Cortex of kidney (tissue), 1 donor: Measurements from ENCODE around the gene SRSF7.
"Not testable (repeated sequence)": the region's sequence is repeated elsewhere in the genome, so short reads cannot be mapped to it uniquely, and the experiment has no call there.

Experiments
- DNase-seq: peaks from one replicate; lab custom pipeline; 2025; lab: John Stamatoyannopoulos, UW

The SRSF7 gene

DNA sequence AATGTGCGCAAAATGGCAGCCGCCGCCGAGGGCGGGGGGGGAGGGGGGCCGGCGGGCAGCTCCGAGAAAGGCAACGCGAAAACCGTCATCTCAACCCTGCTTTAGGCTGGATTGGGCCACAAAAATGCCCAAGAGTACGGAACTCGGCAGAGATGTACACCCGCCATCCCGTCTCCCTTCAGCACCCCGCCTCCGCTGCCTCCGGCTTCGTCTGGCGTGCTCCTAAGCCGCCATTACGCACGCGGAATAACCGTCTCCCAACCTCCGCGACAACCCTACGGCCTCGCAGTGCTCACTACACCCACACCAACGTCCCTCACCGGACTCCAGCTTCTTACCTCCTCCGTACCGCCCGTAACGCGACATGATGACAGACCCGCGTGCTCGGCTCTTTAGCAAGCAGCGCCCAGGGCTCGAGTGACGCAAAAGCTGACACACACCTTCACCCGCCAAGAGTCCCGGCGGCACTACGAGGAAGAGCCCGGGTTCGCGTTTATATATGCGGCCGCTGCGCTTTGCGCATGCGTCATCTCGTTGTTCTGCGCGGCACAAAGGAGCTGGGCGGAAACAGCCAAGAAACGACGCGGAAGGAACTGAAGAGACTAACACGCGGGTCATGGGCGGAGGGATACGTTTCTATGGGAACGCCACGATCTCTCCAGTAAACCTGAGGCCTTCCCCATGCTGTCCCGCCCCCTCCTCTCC is at the start of gene SRSF7:
TSS of gene SRSF7 (minus strand) at position 471 of the 705 bp plus-strand sequence. CDS start at position 366, 105 bp downstream.
- DNase-seq = peak; percentile 78

DNA sequence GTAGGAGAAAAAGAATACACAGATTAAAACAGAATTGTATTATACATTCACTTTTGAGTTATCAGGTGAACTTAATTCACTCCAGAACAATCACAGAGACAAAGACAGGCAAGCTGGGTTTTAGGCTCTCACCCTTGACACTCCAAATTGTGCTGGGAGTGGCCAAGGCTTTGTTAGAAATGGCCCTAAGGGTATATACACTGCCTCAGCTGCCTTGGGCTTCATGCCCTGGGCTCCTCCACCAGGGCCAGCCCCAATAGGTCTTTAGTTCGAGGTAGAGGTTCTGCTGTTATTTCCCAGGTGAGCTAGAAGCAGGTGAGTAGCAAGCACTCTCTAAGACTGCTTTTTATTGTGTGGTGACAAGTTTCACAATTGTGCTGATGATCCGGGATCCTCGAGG is 46.8 kb upstream of the SRSF7 start:
- DNase-seq = no peak

DNA sequence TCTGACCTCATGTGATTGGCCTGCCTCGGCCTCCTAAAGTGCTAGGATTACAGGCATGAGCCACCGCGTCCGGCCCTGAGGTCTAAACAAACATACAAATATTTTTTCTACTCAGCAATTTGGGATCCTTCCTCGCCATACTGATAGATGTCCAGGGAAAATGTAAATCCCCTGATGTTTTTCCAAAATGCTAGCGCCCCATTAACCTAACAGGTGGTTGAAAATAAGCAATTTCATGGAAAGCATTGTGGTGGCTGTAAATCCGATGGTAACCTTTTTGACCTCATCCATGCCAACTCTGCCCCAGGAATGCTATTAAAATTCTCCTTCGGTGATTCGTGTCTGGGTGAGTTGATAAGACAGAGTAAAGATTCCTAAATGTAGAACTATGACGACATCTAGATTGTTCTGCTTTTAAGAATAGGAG is 46.1 kb upstream of the SRSF7 start:
- no peak for DNase-seq

DNA sequence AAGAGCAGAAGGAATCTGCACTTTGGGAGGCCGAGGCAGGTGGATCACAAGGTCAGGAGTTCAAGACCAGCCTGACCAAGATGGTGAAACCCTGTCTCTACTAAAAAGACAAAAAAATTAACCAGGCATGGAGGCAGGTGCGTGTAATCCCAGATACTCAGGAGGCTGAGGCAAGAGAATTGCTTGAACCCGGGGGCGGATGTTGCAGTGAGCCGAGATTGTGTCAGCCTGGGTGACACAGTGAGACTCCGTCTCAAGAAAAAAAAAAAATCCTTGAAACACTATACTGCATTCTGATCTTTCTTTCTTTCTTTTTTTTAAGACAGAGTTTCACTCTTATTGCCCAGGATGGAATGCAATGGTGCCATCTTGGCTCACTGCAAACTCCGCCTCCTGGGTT is 43.9 kb upstream of the SRSF7 start:
- DNase-seq = not testable (repeated sequence)

DNA sequence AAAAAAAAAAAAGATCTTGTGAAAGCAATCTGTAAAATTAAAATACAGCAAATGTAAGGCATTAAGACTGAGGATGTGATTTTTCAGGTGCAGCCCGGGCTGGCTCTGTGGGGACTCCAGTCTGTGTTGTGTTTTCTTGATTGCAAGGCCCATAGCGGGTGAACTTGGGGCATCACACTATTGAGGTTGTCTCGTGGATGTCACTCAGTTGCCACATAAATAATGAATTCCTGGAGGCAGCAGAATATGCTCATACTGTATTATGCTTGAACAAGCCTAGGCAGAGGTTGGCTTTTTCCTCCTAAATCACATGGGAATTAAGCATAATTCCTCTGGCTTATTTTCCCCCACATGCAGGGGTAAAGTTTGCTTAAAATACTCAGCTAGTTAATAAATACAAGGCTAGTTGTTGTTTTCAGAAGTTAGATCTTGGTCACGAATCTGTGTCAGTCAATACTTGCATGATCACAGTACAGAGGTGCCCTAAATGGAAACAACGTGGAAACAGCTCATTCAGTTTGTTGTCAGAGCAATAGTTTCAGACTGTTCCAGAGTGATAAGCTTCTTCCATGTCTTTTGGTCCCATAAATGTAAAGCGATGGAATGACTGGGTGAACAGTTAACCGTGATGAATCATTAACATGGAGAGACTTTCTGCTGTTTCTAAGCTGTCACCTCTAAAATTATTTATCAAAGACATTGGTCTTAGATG is 43.2 kb upstream of the SRSF7 start:
- DNase-seq = no peak

DNA sequence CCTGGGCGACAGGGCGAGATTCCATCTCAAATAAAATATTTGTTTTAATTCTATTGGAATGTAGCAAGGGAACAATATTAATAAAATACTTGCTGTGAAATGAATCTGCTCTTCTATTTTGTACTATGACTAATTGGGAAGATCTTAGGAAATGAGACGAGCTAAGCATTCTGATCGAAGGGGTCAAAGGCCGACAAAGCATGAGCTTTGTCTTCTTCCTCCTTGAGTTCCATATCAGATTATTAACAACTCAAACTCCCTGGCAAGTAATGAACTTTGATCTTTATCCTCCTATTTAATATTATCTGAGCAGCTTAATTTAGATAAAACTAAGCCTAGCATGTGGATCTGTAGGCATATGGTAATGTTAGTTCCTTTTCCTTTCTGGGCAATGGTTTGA is 42.4 kb upstream of the SRSF7 start:
- DNase-seq = no peak

DNA sequence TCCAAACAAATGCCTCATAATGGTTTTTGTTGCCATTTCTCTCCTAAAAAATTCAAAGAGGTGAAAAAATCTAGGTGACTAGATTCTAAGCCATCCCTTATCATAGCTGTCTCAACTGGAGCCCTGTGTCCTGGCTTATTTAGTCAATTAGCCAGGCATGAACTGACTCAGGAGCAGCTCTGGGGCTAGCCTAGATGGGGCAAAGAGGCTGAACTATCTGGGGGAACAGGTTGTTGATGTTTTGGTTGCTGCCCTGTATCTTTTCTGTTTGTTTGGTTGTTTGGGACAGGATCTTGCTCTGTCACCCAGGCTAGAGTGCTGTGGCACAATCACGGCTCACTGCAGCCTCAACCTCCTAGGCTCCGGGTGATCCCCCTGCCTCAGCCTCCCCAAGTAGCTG is 41.6 kb upstream of the SRSF7 start:
- DNase-seq = no peak

DNA sequence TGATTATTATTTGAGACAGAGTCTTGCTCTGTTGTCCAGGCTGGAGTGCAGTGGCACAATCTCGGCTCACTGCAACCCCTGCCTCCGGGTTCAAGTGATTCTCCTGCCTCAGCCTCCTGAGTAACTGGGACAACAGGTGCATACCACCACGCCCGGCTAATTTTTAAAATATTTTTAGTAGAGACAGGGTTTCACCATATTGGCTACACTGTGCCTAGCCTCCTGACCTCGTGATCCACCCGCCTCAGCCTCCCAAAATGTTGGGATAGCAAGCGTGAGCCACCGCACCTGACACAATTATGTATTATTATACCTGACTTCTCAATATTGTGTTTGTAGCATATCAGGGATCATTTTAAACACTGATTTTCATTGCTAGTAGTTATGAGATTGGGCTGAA is 41.2 kb upstream of the SRSF7 start:
- not testable (repeated sequence) for DNase-seq

DNA sequence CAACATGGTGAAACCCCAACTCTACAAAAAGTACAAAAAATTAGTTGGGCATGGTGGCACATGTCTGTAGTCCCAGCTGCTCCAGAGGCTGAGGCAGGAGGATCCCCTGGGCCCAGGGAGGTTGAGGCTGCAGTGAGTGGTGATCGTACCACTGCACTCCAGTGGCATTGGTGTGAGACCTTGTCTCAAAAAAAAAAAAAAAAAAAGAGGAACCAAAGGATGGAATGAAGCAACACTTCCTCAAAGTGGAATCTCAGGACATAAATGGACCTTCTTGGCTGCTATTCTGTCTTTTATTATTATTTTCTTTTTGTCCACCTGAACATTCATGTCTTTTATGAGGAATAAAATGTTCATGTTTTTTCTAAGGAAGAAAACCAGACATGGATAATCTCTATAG is 40.6 kb upstream of the SRSF7 start:
- no peak for DNase-seq

DNA sequence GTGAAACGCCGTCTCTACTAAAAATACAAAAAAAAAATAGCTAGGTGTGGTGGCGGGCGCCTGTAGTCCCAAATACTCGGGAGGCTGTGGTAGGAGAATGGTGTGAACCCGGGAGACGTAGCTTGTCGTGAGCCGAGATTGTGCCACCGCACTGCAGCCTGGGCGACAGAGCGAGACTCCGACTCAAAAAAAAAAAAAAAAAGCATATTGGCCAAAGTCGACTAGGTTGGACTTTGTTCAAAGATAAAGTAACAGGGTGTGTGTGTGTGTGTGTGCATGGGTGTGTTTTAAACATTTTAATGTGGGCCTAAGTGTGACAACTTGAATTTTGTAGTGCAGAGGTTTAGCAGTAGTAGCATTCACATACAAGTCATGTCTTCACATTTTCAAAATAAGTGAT is 38.5 kb upstream of the SRSF7 start:
- DNase-seq = no peak

DNA sequence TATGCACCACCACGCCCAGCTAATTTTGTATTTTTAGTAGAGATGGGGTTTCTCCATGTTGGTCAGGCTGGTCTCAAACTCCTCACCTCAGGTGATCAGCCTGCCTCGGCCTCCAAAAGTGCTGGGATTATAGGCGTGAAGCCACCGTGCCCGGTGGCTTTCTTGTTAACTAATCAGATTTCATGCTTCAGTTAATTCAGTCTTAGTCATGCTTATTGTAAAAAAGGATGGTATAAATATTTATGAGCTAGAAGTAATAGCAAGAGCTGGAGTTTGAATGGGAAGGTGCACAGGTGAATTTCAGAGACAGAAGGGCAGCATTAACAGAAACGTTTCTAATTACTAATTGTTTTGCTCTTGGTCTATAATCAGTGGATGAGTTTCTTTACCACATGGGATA is 37.1 kb upstream of the SRSF7 start:
- no peak for DNase-seq

DNA sequence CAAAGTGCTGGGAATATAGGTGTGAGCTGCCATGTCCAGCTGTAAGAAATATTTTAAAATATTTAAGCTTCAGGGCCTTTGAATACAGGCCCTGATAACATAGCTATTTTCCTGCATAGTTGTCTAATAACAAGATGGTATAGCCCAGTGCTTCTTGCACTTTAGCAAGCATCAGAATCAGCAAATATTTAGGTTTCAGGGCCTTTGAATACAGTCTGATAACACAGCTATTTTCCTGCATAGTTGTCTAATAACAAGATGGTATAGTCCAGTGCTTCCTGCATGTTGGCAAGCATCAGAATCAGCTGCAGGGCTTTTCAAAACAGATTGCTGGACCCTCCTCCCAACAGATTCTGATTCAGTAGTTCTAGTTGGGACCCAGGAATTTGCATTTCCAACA is 32.4 kb upstream of the SRSF7 start:
- no peak for DNase-seq

DNA sequence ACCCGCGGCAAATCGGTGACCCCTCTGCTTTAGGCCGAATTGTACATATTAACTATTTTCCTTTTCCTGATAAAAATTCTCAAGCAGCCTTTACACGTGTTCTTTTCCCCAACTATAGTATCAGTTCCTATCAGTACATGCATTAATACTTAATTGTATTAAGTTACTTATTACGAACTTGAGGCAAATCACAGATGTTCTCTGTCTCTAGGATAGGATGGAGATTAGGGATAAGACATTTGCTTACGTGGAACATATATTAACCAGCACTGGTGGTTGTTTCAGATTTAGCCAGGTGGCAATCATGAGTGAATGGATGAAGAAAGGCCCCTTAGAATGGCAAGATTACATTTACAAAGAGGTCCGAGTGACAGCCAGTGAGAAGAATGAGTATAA is 27.5 kb upstream of the SRSF7 start:
- DNase-seq = no peak

DNA sequence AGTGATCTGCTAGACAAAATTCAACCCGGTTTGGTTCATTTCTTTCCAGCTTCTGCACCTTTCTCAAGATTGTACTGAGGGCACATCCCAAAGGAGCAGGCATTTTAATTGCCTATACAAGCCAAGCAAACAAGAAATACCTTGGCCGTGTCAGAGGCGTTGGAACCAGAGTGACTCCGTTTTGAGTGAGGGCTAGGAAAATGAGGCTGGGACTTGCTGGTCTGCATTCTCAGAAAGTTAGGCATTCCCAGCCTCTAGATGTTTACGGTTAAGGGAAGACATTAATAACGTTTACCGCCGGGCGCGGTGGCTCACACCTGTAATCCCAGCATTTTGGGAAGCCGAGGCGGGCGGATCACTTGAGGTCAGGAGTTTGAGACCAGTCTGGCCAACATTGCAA is 25.4 kb upstream of the SRSF7 start:
- no peak for DNase-seq

DNA sequence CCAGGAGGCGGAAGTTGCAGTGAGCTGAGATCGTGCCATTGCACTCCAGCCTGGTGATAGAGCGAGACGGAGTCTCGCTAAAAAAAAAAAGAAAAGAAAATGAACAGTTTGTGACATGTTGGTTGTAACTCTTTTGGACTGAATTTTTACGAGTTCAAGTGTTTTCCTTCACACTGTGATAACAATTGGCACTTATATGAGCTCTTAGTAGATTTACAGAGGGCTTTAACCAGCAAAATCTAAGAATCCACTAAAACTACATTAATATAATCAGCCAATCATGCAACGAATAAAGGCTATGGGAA is 24.7 kb upstream of the SRSF7 start:
- DNase-seq = no peak

DNA sequence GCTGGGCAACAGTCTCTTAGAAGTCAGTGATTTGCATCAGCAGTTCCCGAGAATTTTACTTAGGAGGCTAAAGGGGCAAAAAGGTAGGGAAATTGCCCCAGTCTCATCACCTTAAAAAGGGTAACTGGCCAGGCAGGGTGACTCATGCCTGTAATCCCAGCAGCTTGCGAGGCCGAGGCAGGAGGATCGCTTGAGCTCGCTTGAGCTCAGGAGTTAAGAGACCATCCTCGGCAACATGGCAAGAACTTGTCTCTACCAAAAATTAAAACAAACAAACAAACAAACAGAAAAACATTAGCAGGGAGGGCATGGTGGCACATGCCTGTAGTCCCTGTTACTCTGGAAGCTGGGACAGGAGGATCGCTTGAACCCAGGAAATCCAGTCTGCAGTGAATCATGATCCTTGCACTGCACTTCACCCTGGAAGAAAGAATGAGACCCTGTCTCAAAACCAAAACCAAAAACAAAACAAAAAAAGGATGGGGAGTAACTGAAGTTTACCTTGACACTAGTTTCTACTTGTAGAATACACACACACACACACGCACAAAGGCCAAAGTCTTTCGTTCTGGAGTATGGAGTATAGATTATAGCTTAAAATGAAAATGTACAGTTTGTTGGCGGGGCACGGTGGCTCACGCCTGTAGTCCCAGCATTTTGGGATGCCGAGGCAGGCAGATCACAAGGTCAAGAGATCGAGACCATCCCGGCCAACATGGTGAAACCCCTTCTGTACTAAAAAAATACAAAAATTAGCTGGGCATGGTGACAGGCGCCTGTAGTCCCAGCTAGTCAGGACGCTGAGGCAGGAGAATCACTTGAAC is 24.1 kb upstream of the SRSF7 start:
- no peak for DNase-seq

DNA sequence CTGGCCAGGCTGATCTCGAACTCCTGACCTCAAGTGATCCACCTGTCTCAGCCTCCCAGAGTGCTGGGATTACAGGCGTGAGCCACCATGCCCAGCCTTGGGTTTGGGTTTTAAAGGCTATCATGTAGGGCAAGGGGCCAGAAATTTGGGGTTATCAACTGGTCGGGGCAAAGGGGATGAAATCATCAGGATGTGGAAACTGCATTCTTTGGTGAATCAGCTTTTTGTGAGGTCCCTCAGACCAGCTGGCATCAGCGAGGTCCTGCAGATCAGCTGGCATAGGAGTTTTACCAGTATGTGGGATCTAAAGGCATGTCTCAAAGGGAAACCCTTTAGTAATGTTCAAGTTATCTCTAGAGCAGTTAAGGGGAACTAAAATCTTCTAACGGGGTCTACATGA is 20.5 kb upstream of the SRSF7 start:
- no peak for DNase-seq

DNA sequence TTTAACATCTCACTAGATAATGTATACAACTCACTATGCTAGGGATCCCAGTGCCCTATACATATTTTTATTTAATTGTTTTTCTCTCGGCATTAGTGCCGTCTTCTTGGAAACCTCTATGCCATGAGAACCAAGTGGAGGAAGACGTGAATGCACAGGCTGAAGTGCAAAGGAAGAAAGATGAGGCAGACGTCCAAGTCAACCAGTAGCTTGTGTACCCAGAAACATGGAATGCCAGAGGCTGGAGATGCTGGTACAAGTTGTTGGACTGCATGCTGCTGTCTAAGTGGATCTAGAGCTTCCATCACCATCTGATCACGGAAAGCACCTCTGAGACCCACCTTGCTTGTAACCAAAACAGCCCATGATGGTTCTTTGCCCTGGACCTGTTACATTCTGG is 14.4 kb upstream of the SRSF7 start:
- DNase-seq = no peak

DNA sequence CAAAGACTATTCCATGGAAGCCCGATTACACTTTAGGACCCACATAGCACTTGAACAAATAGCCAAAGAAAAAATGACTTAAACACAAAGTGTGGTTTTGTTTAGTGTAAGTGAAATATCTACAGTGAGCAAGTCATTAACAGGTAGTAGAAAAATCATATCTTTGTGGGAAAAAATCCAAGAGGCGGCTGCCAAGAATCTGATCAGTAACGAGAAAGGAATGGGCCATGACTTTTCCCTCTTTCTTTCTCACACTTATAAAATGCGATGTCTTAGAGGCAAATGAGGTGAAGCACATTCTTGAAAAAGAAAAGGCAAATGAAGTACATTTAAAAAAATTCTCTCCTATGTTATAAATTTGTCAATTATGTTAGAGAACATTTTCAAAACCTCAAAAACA is 14.0 kb upstream of the SRSF7 start:
- no peak for DNase-seq

DNA sequence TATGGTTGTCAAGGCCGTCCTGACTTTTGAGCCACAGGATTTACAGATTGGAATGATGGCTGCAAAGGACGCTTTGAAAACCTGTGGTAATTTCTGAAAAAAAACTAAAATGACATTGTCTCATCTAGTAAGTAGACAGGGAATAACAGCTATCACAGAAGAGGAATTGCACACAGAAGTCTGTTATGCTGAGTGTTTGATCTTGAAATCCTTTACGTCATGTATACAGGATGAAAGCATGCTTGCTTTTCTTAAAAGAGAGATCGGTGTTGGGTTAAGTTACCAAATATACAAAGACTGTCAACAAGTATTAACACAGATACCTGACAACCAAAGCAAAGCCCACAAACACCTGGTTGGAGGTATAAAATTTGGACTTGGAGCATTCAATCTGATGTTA is 12.6 kb upstream of the SRSF7 start:
- DNase-seq = no peak

DNA sequence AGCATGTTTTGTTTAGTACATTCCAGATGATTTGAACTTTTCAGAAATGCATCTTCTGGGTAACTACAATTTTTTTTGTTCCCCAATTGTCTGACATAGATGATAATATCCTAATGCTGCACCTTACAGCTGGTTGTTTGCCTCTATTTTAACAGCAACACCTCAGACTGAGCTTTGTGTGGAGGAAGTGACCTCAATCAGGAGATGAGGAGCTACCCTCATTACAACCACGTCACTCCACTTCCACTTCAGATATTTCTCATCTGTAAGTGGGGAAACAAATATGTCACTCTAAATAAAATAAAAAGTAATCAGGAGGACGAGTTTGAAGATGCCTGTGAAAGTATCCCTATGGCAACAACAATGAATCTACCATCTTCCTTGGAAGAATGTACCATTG is 12.1 kb upstream of the SRSF7 start:
- no peak for DNase-seq

DNA sequence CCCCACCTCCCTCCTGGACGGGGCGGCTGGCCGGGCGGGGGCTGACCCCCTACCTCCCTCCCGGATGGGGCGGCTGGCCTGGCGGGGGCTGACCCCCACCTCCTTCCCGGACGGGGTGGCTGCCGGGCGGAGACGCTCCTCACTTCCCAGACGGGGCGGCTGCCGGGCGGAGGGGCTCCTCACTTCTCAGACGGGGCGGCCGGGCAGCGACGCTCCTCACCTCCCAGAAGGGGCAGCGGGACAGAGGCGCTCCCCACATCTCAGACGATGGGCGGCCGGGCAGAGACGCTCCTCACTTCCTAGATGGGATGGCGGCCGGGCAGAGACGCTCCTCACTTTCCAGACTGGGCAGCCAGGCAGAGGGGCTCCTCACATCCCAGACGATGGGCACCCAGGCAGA is 4.7 kb upstream of the SRSF7 start:
- DNase-seq = not testable (repeated sequence)

DNA sequence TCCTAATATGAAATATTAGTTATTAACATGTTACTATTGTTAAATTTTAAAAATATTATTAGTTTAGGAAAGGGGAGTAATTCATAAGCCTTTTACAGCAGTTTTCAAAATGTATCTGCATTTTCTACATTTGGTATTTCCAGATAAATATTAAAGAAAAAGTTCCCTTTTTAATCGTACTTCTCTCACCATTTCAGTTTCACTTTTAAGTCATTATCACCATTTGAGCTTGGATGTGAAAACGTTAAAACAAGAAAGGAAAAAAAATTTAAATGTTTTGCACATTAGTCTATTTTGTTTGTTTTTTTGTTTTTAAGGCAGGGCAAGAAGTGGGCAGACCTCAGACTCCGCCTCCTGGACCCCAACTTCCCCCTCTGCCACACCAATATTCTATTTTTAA is 3.3 kb upstream of the SRSF7 start:
- DNase-seq = no peak
